ENCODE results near the gene NR3C2.

DNA sequence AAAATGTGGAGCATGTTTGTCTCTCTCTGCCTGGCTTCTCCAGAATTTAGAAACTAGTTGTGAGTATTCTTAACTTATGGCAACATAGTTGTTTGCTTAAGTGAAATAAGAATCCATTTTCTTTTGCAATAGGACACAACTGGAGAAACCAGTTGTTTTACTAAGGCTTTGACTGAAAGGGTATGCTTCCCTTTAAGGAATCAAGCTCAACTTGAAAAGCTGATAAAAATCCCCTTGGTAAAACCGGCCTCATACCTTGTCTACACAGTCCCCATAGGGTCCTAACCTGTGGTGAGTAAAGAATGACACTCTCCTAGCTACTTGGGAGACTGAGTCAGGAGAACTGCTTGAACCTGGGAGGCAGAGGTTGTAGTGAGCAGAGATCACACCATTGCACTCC, 139.8 kb downstream of the NR3C2 start:
- TF ChIP-seq, protein P1, sequence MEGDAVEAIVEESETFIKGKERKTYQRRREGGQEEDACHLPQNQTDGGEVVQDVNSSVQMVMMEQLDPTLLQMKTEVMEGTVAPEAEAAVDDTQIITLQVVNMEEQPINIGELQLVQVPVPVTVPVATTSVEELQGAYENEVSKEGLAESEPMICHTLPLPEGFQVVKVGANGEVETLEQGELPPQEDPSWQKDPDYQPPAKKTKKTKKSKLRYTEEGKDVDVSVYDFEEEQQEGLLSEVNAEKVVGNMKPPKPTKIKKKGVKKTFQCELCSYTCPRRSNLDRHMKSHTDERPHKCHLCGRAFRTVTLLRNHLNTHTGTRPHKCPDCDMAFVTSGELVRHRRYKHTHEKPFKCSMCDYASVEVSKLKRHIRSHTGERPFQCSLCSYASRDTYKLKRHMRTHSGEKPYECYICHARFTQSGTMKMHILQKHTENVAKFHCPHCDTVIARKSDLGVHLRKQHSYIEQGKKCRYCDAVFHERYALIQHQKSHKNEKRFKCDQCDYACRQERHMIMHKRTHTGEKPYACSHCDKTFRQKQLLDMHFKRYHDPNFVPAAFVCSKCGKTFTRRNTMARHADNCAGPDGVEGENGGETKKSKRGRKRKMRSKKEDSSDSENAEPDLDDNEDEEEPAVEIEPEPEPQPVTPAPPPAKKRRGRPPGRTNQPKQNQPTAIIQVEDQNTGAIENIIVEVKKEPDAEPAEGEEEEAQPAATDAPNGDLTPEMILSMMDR (IDR thresholded peaks at IDR 0.05): no peak
- TF ChIP-seq POLR2A (IDR thresholded peaks at IDR 0.05): no peak
